ENCODE measurements around the gene HELQ.
"Not testable (repeated sequence)": the region's sequence is repeated elsewhere in the genome, so short reads cannot be mapped to it uniquely, and the experiment has no call there.

Gene HELQ

DNA sequence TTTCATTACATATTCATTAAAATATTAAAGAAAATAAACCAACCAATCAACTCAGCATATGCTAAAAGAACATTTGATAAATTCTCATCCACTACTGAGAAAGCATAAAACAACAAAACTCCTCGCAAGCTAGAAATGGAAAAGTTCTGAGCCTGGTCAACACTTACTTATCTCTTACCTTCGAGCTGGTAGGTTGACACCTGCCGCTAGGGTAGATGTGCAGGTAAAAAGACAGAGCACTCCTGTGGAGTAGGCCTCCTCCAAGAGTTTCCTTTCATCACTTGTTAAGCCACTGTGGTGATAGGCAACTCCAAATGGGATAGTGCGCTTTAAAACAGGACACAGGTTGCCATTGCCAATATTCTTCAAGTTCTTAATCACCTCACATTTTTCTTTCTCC lies 18.9 kb downstream of the HELQ start:
- WGBS, 2 experiments = 90 to 96% methylated on average over 4 of the region's 4 CpGs
- Histone ChIP-seq H3K4me3 (ENCODE audit: insufficient read depth, low read depth, low read length) (no peak overlapping the region), H3K27ac (ENCODE audit: insufficient read depth, low read depth, low read length, poor library complexity, severe bottlenecking) (no peak overlapping the region), H3K36me3 (ENCODE audit: control insufficient read depth, insufficient read depth, low read length) (no peaks in the 10 kb centered on the region), H3K4me1 (ENCODE audit: control insufficient read depth, insufficient read depth, low read length) (no peaks in the 10 kb centered on the region), H3K27me3 (ENCODE audit: control insufficient read depth, insufficient read depth, low read length, poor library complexity, severe bottlenecking) (no peaks in the 10 kb centered on the region), H3K9me3 (ENCODE audit: control insufficient read depth, low read length) (no peaks in the 10 kb centered on the region)

DNA sequence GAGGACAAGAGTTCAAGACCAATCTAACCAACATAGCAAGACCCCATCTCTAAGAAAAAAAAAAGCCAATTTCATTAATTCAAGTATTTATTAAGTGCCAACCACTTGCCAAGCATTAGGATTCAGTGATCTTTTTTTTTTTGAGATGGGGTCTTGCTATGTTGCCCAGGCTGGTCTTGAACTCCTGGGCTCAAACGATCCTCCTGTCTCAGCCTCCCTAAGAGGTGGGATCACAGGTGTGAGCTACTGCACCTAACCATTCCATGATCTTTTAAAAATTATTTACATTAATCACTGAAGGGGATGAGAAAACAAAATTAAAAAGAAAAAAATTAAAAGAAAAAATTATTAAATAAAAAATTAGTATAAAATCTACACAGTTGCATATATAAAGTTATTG lies 24.4 kb downstream of the HELQ start:
- H3K4me1 ChIP-seq (ENCODE audit: control insufficient read depth, insufficient read depth, low read length) = no peaks in the 10 kb centered on the region
- WGBS, 2 experiments = 88 to 89% methylated on average over 1 of the region's 1 CpG
- no peak overlapping the region for H3K27ac ChIP-seq (ENCODE audit: insufficient read depth, low read depth, low read length, poor library complexity, severe bottlenecking)
- no peak overlapping the region for H3K4me3 ChIP-seq (ENCODE audit: insufficient read depth, low read depth, low read length)
- no peaks in the 10 kb centered on the region for H3K36me3 ChIP-seq (ENCODE audit: control insufficient read depth, insufficient read depth, low read length)
- H3K9me3 ChIP-seq (ENCODE audit: control insufficient read depth, low read length) = no peaks in the 10 kb centered on the region
- no peaks in the 10 kb centered on the region for H3K27me3 ChIP-seq (ENCODE audit: control insufficient read depth, insufficient read depth, low read length, poor library complexity, severe bottlenecking)

DNA sequence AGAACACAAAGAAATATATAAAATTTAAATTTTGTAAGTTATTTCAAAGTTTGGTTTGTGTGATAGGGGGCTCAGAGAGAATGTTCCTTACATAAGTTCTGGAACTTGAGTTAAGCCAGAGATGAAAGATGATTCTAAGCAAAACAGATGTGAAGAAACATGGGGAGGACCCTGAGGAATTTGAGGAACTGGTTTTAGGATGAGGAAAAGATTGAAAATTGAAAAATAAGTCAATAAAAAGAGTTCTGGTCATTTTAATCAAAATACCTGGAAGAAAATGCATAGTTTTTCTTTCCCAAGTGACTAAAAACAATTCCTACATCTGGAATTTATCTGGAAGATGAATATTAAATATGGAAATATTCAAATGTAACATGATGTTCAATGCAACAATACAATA lies 37.4 kb downstream of the HELQ start:
- H3K4me3 ChIP-seq (ENCODE audit: insufficient read depth, low read depth, low read length) = no peak overlapping the region
- H3K27ac ChIP-seq (ENCODE audit: insufficient read depth, low read depth, low read length, poor library complexity, severe bottlenecking) = no peak overlapping the region
- H3K36me3 ChIP-seq (ENCODE audit: control insufficient read depth, insufficient read depth, low read length) = no peaks in the 10 kb centered on the region

GRCh38 chr4:83417566-83417965 lies 38.1 kb downstream of the HELQ start:
- peaks cover 2% of the 10 kb centered on the region for H3K36me3 ChIP-seq (ENCODE audit: control insufficient read depth, insufficient read depth, low read length)
- no peak overlapping the region for H3K27ac ChIP-seq (ENCODE audit: insufficient read depth, low read depth, low read length, poor library complexity, severe bottlenecking)
- 91 to 100% methylated on average over 4 of the region's 4 CpGs for WGBS, 2 experiments
- H3K9me3 ChIP-seq (ENCODE audit: control insufficient read depth, low read length) = no peaks in the 10 kb centered on the region
- H3K27me3 ChIP-seq (ENCODE audit: control insufficient read depth, insufficient read depth, low read length, poor library complexity, severe bottlenecking) = no peaks in the 10 kb centered on the region
- no peak overlapping the region for H3K4me3 ChIP-seq (ENCODE audit: insufficient read depth, low read depth, low read length)
- no peaks in the 10 kb centered on the region for H3K4me1 ChIP-seq (ENCODE audit: control insufficient read depth, insufficient read depth, low read length)

More for the DNA sequence above, 37.4 kb downstream of the HELQ start:
- no peaks in the 10 kb centered on the region for H3K4me1 ChIP-seq (ENCODE audit: control insufficient read depth, insufficient read depth, low read length)
- no peaks in the 10 kb centered on the region for H3K9me3 ChIP-seq (ENCODE audit: control insufficient read depth, low read length)
- no peaks in the 10 kb centered on the region for H3K27me3 ChIP-seq (ENCODE audit: control insufficient read depth, insufficient read depth, low read length, poor library complexity, severe bottlenecking)

DNA sequence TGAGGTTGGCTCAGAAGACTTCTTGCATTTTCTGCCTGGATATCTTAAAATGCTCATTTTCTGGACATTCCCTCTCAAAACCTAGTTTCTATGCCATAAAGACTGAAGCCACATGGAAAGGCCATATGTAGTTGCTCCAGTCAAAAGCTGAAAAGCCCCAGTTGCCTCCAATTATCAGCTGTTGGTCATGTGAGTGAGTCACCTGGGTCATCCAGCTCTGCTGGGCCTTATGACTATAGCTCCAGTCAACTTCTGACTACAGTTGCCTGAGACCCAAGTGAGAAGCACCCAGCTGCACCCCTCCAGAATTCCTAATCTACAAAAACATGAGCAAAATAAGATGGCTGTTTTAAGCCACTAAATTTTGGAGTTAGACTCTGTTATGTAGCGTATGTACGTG lies 41.9 kb downstream of the HELQ start:
- Histone ChIP-seq H3K27ac (ENCODE audit: insufficient read depth, low read depth, low read length, poor library complexity, severe bottlenecking) (no peak overlapping the region), H3K4me1 (ENCODE audit: control insufficient read depth, insufficient read depth, low read length) (no peaks in the 10 kb centered on the region), H3K9me3 (ENCODE audit: control insufficient read depth, low read length) (no peaks in the 10 kb centered on the region), H3K36me3 (ENCODE audit: control insufficient read depth, insufficient read depth, low read length) (peaks cover 4% of the 10 kb centered on the region), H3K27me3 (ENCODE audit: control insufficient read depth, insufficient read depth, low read length, poor library complexity, severe bottlenecking) (no peaks in the 10 kb centered on the region), H3K4me3 (ENCODE audit: insufficient read depth, low read depth, low read length) (no peak overlapping the region)
- WGBS, 2 experiments = 86 to 90% methylated on average over 2 of the region's 2 CpGs

DNA sequence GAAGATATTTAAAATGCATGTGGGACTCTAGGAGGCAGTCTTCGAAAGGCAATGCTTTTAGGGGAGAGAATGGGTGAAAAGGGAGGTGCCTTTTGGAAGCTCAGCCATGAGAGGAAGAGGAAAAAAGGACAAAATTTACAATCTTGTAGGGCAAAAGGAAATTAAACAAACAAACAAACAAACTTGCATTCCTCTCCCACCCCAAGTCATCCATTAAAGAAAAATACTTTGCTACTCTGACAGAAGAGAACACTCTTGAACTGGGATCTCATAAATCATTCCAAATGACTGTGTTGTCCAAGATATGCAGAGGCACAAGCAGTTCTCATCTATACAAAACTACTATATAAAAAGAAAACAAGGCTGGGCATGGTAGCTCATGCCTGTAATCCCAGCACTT lies 46.7 kb downstream of the HELQ start:
- Histone ChIP-seq H3K36me3 (ENCODE audit: control insufficient read depth, insufficient read depth, low read length) (peaks cover 4% of the 10 kb centered on the region), H3K27ac (ENCODE audit: insufficient read depth, low read depth, low read length, poor library complexity, severe bottlenecking) (no peak overlapping the region), H3K27me3 (ENCODE audit: control insufficient read depth, insufficient read depth, low read length, poor library complexity, severe bottlenecking) (no peaks in the 10 kb centered on the region), H3K4me3 (ENCODE audit: insufficient read depth, low read depth, low read length) (no peak overlapping the region), H3K9me3 (ENCODE audit: control insufficient read depth, low read length) (no peaks in the 10 kb centered on the region), H3K4me1 (ENCODE audit: control insufficient read depth, insufficient read depth, low read length) (no peaks in the 10 kb centered on the region)
- 92 to 93% methylated on average over 1 of the region's 1 CpG for WGBS, 2 experiments

DNA sequence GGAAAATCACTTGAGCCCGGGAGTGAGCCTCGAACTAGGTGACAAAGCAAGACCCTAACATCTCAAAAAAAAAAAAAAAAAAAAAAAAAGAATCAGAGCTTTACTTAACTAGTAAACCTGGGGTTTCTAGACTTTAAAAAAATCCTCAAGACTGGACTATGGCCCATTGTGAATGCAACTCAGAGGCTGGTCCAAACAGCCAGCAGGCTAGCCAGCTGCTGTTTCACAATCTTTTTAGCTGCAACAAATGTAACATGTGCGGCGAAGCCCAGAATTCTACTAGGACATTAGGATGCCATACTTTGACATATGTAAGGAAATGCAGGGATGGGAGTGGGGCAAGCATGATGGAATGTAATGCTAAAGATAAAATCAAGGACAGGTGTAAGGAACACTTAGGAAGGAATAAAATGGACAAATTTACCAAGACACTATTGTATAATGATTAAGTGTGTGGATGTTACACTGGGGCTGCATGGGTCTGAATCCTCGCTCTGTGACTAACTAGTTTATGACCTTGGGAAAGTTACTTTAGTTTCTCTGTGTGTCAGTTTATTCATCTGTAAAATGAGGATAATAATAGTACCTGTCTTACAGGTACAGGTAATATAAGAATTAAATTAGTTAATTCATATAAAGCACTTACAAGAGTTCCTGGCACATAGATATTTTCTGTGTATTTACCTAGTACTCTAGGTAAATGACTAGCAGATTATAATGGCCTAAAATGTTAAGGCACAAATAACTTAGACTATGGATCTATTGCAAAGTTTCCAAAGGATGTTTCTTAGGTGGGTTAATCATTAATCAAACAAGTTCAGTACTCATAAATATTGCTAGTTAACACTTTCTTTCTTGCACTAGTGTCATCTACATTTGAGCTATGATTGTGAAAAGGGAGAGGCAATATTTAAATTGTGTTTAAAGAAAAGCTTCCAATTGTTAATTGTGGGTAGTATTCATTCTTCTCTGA lies 49.5 kb downstream of the HELQ start:
- Histone ChIP-seq H3K36me3 (ENCODE audit: control insufficient read depth, insufficient read depth, low read length) (no peaks in the 10 kb centered on the region), H3K4me3 (ENCODE audit: insufficient read depth, low read depth, low read length) (no peak overlapping the region), H3K27ac (ENCODE audit: insufficient read depth, low read depth, low read length, poor library complexity, severe bottlenecking) (no peak overlapping the region)

DNA sequence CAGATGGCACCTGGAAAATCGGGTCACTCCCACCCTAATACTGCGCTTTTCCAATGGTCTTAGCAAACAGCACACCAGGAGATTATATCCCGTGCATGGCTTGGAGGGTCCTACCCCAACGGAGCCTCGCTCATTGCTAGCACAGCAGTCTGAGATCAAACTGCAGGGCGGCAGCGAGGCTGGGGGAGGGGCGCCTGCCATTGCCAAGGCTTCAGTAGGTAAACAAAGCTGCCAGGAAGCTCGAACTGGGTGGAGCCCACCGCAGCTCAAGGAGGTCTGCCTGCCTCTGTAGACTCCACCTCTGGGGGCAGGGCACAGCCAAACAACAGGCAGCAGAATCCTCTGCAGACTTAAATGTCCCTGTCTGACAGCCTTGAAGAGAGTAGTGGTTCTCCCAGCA lies 57.5 kb downstream of the HELQ start:
- not testable (repeated sequence) for H3K9me3 ChIP-seq (ENCODE audit: control insufficient read depth, low read length); H3K4me3 ChIP-seq (ENCODE audit: insufficient read depth, low read depth, low read length); H3K4me1 ChIP-seq (ENCODE audit: control insufficient read depth, insufficient read depth, low read length); H3K27ac ChIP-seq (ENCODE audit: insufficient read depth, low read depth, low read length, poor library complexity, severe bottlenecking); H3K36me3 ChIP-seq (ENCODE audit: control insufficient read depth, insufficient read depth, low read length); H3K27me3 ChIP-seq (ENCODE audit: control insufficient read depth, insufficient read depth, low read length, poor library complexity, severe bottlenecking)
- WGBS, 2 experiments = 91 to 94% methylated on average over 10 of the region's 10 CpGs

More for the DNA sequence above, 49.5 kb downstream of the HELQ start:
- 97% methylated on average over 5 of the region's 5 CpGs for WGBS, 2 experiments
- H3K4me1 ChIP-seq (ENCODE audit: control insufficient read depth, insufficient read depth, low read length) = no peaks in the 10 kb centered on the region
- no peaks in the 10 kb centered on the region for H3K27me3 ChIP-seq (ENCODE audit: control insufficient read depth, insufficient read depth, low read length, poor library complexity, severe bottlenecking)
- H3K9me3 ChIP-seq (ENCODE audit: control insufficient read depth, low read length) = no peaks in the 10 kb centered on the region

GRCh38 chr4:83393908-83394307 lies 61.7 kb downstream of the HELQ start:
- Histone ChIP-seq H3K9me3 (ENCODE audit: control insufficient read depth, low read length) (no peaks in the 10 kb centered on the region), H3K36me3 (ENCODE audit: control insufficient read depth, insufficient read depth, low read length) (no peaks in the 10 kb centered on the region), H3K27me3 (ENCODE audit: control insufficient read depth, insufficient read depth, low read length, poor library complexity, severe bottlenecking) (peaks cover 40% of the 10 kb centered on the region), H3K4me1 (ENCODE audit: control insufficient read depth, insufficient read depth, low read length) (peaks cover 15% of the 10 kb centered on the region), H3K4me3 (ENCODE audit: insufficient read depth, low read depth, low read length) (no peak overlapping the region), H3K27ac (ENCODE audit: insufficient read depth, low read depth, low read length, poor library complexity, severe bottlenecking) (no peak overlapping the region)
- WGBS, 2 experiments = 90 to 92% methylated on average over 3 to 4 of the region's 4 CpGs

DNA sequence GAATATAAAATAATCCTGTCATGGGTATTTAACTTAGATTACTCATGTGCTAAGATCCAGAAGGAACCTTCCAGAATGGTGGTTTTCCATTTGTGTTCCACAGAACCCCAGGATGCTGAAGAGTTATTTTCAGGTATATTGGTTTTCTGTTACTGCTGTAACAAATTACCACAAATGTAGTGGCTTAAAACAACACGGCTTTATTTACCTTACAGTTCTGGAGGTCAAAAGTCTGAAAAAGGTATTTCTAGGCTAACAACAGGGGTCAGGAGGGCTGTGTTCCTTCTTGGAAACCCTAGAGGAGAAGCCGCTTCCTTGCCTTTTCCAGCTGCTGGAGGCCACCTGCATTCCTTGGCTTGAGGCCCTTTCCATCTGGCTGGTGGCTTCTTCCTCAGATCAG lies 63.1 kb downstream of the HELQ start:
- Histone ChIP-seq H3K36me3 (ENCODE audit: control insufficient read depth, insufficient read depth, low read length) (no peaks in the 10 kb centered on the region), H3K4me1 (ENCODE audit: control insufficient read depth, insufficient read depth, low read length) (peaks cover 15% of the 10 kb centered on the region), H3K27me3 (ENCODE audit: control insufficient read depth, insufficient read depth, low read length, poor library complexity, severe bottlenecking) (peaks cover 44% of the 10 kb centered on the region), H3K27ac (ENCODE audit: insufficient read depth, low read depth, low read length, poor library complexity, severe bottlenecking) (no peak overlapping the region), H3K9me3 (ENCODE audit: control insufficient read depth, low read length) (no peaks in the 10 kb centered on the region), H3K4me3 (ENCODE audit: insufficient read depth, low read depth, low read length) (no peak overlapping the region)
- WGBS, 2 experiments = 92 to 94% methylated on average over 2 of the region's 2 CpGs
